Common myeloid progenitor, CD34-positive (primary cell): ENCODE measurements around the gene LENG9.

Experiments used
- CTCF ChIA-PET: fragments of 350-600 bp; sonication (Branson Sonifier 250); formaldehyde crosslinking; loops from one replicate; lab custom pipeline; 2021; ENCODE audit warnings: antibody characterized with exemption; lab: Charles Lee
- POLR2A ChIA-PET: fragments of 350-600 bp; sonication (Branson Sonifier 250); formaldehyde crosslinking; loops from one replicate; lab custom pipeline; 2021; ENCODE audit warnings: antibody characterized with exemption; lab: Charles Lee
- DNase-seq, 3 donors: peaks; one replicate each; pipeline versions ENCODE4 v3.0.0 to v3.0.0-alpha.2; 2013
- H3K27ac ChIP-seq, 2 experiments: 1 replicate in 1 of 2; 2 replicates in 1 of 2; pipeline ENCODE4 v1.7.0; 2013; ENCODE audit warnings: inconsistent platforms in 2 of 2, low read length in 2 of 2, mild to moderate bottlenecking in 2 of 2, low read depth in 1 of 2, moderate library complexity in 1 of 2; ENCODE audit not compliant: severe bottlenecking in 2 of 2, insufficient read depth in 1 of 2, poor library complexity in 1 of 2
- H3K27me3 ChIP-seq, 5 experiments: replicated peaks in 2 of 5; 1 replicate in 3 of 5; 2 replicates in 2 of 5; pipeline versions ENCODE4 v1.6.1 to v1.7.0; 2013; ENCODE audit warnings: low read length in 4 of 5, mild to moderate bottlenecking in 2 of 5, moderate library complexity in 2 of 5, inconsistent platforms in 1 of 5; ENCODE audit not compliant: insufficient read depth in 5 of 5, control insufficient read depth in 4 of 5
- H3K36me3 ChIP-seq, 4 experiments: 1 replicate in 2 of 4; 2 replicates in 2 of 4; pipeline versions ENCODE4 v1.6.1 to v1.7.0; 2013; ENCODE audit warnings: low read length in 3 of 4, control low read depth in 1 of 4, mild to moderate bottlenecking in 1 of 4; ENCODE audit not compliant: control insufficient read depth in 4 of 4, insufficient read depth in 4 of 4
- H3K4me1 ChIP-seq, 4 experiments: 1 replicate in 3 of 4; 2 replicates in 1 of 4; pipeline versions ENCODE4 v1.6.1 to v1.7.1; 2013; ENCODE audit warnings: low read length in 3 of 4, mild to moderate bottlenecking in 3 of 4, control low read depth in 1 of 4, inconsistent platforms in 1 of 4, moderate library complexity in 1 of 4; ENCODE audit not compliant: control insufficient read depth in 4 of 4, insufficient read depth in 4 of 4; ENCODE audit errors: control extremely low read depth in 1 of 4
- H3K4me3 ChIP-seq, 7 experiments: 1 replicate in 4 of 7; 2 replicates in 3 of 7; pipeline versions ENCODE4 v1.5.1 to v1.7.0; 2013; ENCODE audit warnings: mild to moderate bottlenecking in 7 of 7, low read length in 6 of 7, moderate library complexity in 6 of 7, inconsistent platforms in 2 of 7, low read depth in 2 of 7, control low read depth in 1 of 7; ENCODE audit not compliant: insufficient read depth in 4 of 7, control insufficient read depth in 1 of 7; ENCODE audit errors: extremely low read depth in 1 of 7
- H3K9me3 ChIP-seq, 5 experiments: 1 replicate in 4 of 5; 2 replicates in 1 of 5; pipeline versions ENCODE4 v1.6.1 to v1.7.1; 2013; ENCODE audit warnings: low read length in 4 of 5, mild to moderate bottlenecking in 2 of 5, inconsistent platforms in 1 of 5, low read depth in 1 of 5, moderate library complexity in 1 of 5; ENCODE audit not compliant: control insufficient read depth in 4 of 5, insufficient read depth in 2 of 5; ENCODE audit errors: control extremely low read depth in 1 of 5
- WGBS: methylation state at CpG from one replicate; pipeline ENCODE4 v1.1.5; 2013; ENCODE audit not compliant: insufficient coverage; 5-methylcytosine and 5-hydroxymethylcytosine counted together

Gene LENG9

GRCh38 chr19:54433697-54434096, 29.9 kb downstream of the LENG9 start:
- H3K27ac ChIP-seq: no peak overlapping the region
- H3K9me3 ChIP-seq: no peaks in the 10 kb centered on the region
- CTCF ChIA-PET: interaction anchor here (0.6 kb wide), 1 partner anchor 629 kb away, joined by 4 read pairs; no protein-coding TSS in a partner anchor
- H3K4me3 ChIP-seq: no peak overlapping the region
- POLR2A ChIA-PET: no interaction called here
- no peak for DNase-seq
- H3K4me1 ChIP-seq: peaks cover 0 to 20% (median 9%) of the 10 kb centered on the region in 4 experiments
- 97% methylated on average over 5 of the region's 5 CpGs for WGBS
- H3K36me3 ChIP-seq: peaks cover 0 to 2% (median 0%) of the 10 kb centered on the region in 4 experiments
- H3K27me3 ChIP-seq: peaks cover 0 to 23% (median 5%) of the 10 kb centered on the region in 5 experiments

DNA sequence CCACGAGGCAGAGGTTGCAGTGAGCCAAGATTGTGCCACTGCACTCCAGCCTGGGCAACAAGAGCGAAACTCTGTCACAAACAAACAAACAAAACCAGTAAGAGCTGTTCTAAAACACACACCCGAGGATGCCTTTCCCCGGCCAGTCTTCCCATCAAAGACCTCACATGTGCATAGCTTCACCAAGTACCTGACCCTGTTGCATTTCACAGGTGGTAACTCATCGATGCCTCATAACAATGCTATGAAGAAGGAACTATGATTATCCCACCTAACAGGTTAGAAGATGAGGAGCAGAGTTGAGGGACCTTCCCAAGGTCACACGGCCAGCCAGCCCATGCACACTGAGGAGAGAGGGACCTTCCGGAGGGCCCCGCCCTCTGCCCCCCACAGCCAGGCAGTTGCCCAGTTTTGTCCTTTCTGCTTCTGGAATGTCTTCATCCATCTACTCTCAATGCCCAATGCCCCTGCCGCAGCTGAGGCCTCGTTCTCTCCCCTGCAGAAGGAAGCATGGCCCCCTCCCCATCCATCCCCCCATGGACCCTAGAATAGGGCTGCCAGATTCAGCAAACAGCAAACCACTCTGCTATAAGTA, 31.3 kb downstream of the LENG9 start:
- ChIA-PET POLR2A (no interaction called here), CTCF (interaction anchor here (0.9 kb wide), 1 partner anchor 13 kb away, joined by 3 read pairs; no protein-coding TSS in a partner anchor)
- no peak overlapping the region for H3K4me3 ChIP-seq

GRCh38 chr19:54431255-54431838, 32.2 kb downstream of the LENG9 start:
- Histone ChIP-seq H3K4me3 (peak overlapping the region in 2 of 7 experiments; percentile 48 to 70), H3K36me3 (no peaks in the 10 kb centered on the region), H3K27ac (no peak overlapping the region), H3K9me3 (no peaks in the 10 kb centered on the region), H3K4me1 (peaks cover 0 to 20% (median 9%) of the 10 kb centered on the region in 4 experiments), H3K27me3 (peaks cover 0 to 23% (median 5%) of the 10 kb centered on the region in 5 experiments)
- ChIA-PET CTCF (interaction anchor here (1.3 to 7.3 kb wide), 2 partner anchors 8 to 13 kb away, joined by 3 to 45 read pairs; no protein-coding TSS in a partner anchor), POLR2A (no interaction called here)
- no peak for DNase-seq
- WGBS: 39% methylated on average over 9 of the region's 11 CpGs

More for the DNA sequence above, 31.3 kb downstream of the LENG9 start:
- no peaks in the 10 kb centered on the region for H3K9me3 ChIP-seq
- 96% methylated on average over 7 of the region's 10 CpGs for WGBS
- H3K27ac ChIP-seq: no peak overlapping the region
- peaks cover 0 to 23% (median 5%) of the 10 kb centered on the region in 5 experiments for H3K27me3 ChIP-seq
- no peaks in the 10 kb centered on the region for H3K36me3 ChIP-seq
- peaks cover 0 to 20% (median 9%) of the 10 kb centered on the region in 4 experiments for H3K4me1 ChIP-seq
- no peak for DNase-seq

- Histone ChIP-seq H3K4me3 (peak overlapping the region in 4 of 7 experiments; percentile 43 to 70 (median 47)), H3K27ac (no peak overlapping the region), H3K36me3 (no peaks in the 10 kb centered on the region), H3K9me3 (no peaks in the 10 kb centered on the region), H3K4me1 (peaks cover 0 to 20% (median 9%) of the 10 kb centered on the region in 4 experiments), H3K27me3 (peaks cover 0 to 23% (median 5%) of the 10 kb centered on the region in 5 experiments)
- 6% methylated on average over 23 of the region's 43 CpGs for WGBS
- DNase-seq: peak; percentile 54 to 71 (median 68)
- CTCF ChIA-PET: interaction anchor here (1.0 to 7.3 kb wide), 5 partner anchors 9 to 40 kb away, joined by 3 to 45 read pairs (median 3); partner anchors contain the start of gene LENG8
- POLR2A ChIA-PET: no interaction called here
Observed at GRCh38 chr19:54430306-54431254, 33.0 kb downstream of the LENG9 start.

GRCh38 chr19:54429545-54430227, 33.9 kb downstream of the LENG9 start:
- Histone ChIP-seq H3K4me1 (peaks cover 0 to 13% (median 8%) of the 10 kb centered on the region in 4 experiments), H3K9me3 (no peaks in the 10 kb centered on the region), H3K4me3 (no peak overlapping the region), H3K36me3 (no peaks in the 10 kb centered on the region), H3K27me3 (peaks cover 0 to 23% (median 5%) of the 10 kb centered on the region in 5 experiments), H3K27ac (no peak overlapping the region)
- POLR2A ChIA-PET: no interaction called here
- 69% methylated on average over 7 of the region's 13 CpGs for WGBS
- no peak for DNase-seq
- CTCF ChIA-PET: interaction anchor here (1.0 to 7.3 kb wide), 5 partner anchors 10 to 39 kb away, joined by 3 to 45 read pairs (median 3); partner anchors contain the start of gene LENG8

GRCh38 chr19:54429176-54429495, 34.4 kb downstream of the LENG9 start:
- DNase-seq: no peak
- CTCF ChIA-PET: interaction anchor here (1.0 to 7.3 kb wide), 3 partner anchors 11 to 38 kb away, joined by 3 to 45 read pairs (median 7); no protein-coding TSS in a partner anchor
- POLR2A ChIA-PET: no interaction called here
- Histone ChIP-seq H3K27me3 (peaks cover 0 to 22% (median 5%) of the 10 kb centered on the region in 5 experiments), H3K27ac (no peak overlapping the region), H3K4me3 (no peak overlapping the region), H3K36me3 (no peaks in the 10 kb centered on the region), H3K4me1 (peaks cover 0 to 11% (median 8%) of the 10 kb centered on the region in 4 experiments), H3K9me3 (no peaks in the 10 kb centered on the region)
- WGBS: 66% methylated on average over 7 of the region's 8 CpGs
